H9 (cell line): ENCODE results near the gene LCE1A. TPM values are rescaled to one million over a fixed set of nuclear protein-coding genes. Genes with fewer than 3 reads are reported as not detected.

Experiments
- DNase-seq: peaks from one replicate; pipeline ENCODE4 v3.0.0-alpha.2; 2017
- H2AFZ ChIP-seq: one replicate; pipeline ENCODE4 v1.6.1; 2013; ENCODE audit warnings: mild to moderate bottlenecking, low read length, control low read depth, moderate library complexity
- H2AK5ac ChIP-seq: 2 replicates; pipeline ENCODE4 v1.6.1; 2013; ENCODE audit warnings: low read length, control low read depth, mixed read lengths; ENCODE audit not compliant: insufficient read length
- H2BK120ac ChIP-seq: one replicate; pipeline ENCODE4 v1.6.1; 2013; ENCODE audit warnings: low read depth, mild to moderate bottlenecking, low read length, control low read depth, inconsistent platforms; ENCODE audit not compliant: poor library complexity, severe bottlenecking
- H2BK12ac ChIP-seq: 2 replicates; pipeline ENCODE4 v1.6.1; 2013; ENCODE audit warnings: low read length, control low read depth, mixed read lengths, low read depth; ENCODE audit not compliant: insufficient read length
- H2BK15ac ChIP-seq: 2 replicates; pipeline ENCODE4 v1.6.1; 2013; ENCODE audit warnings: low read depth, low read length, control low read depth
- H2BK20ac ChIP-seq: one replicate; pipeline ENCODE4 v1.6.1; 2013; ENCODE audit warnings: low read depth, mild to moderate bottlenecking, low read length, control low read depth, inconsistent platforms; ENCODE audit not compliant: poor library complexity, severe bottlenecking
- H2BK5ac ChIP-seq: 2 replicates; pipeline ENCODE4 v1.6.1; 2013; ENCODE audit warnings: low read length, control low read depth, mixed read lengths; ENCODE audit not compliant: insufficient read length
- H3K14ac ChIP-seq: 2 replicates; pipeline ENCODE4 v1.6.1; 2013; ENCODE audit warnings: low read length, control low read depth; ENCODE audit not compliant: insufficient read depth
- H3K18ac ChIP-seq: 2 replicates; pipeline ENCODE4 v1.6.1; 2013; ENCODE audit warnings: low read depth, mild to moderate bottlenecking, mixed read lengths, low read length, control low read depth; ENCODE audit not compliant: insufficient read length
- H3K23ac ChIP-seq: 2 replicates; pipeline ENCODE4 v1.6.1; 2013; ENCODE audit warnings: low read length, control low read depth, mixed read lengths, low read depth; ENCODE audit not compliant: insufficient read length
- H3K23me2 ChIP-seq: 2 replicates; pipeline ENCODE4 v1.6.1; 2013; ENCODE audit warnings: low read depth, mild to moderate bottlenecking, mixed read lengths, low read length, control low read depth; ENCODE audit not compliant: insufficient read length, poor library complexity, severe bottlenecking
- H3K27ac ChIP-seq: 2 replicates; pipeline ENCODE4 v1.5.1; 2013; ENCODE audit warnings: low read length, control low read depth, mixed read lengths, low read depth; ENCODE audit not compliant: insufficient read length
- H3K27me3 ChIP-seq: 2 replicates; pipeline ENCODE4 v1.6.1; 2013; ENCODE audit warnings: low read length, control low read depth, inconsistent platforms; ENCODE audit not compliant: insufficient read depth
- H3K4ac ChIP-seq: 2 replicates; pipeline ENCODE4 v1.6.1; 2013; ENCODE audit warnings: low read depth, mild to moderate bottlenecking, control low read depth, inconsistent platforms, low read length, moderate library complexity
- H3K4me1 ChIP-seq: 2 replicates; pipeline ENCODE4 v1.6.1; 2013; ENCODE audit warnings: low read length, control low read depth, inconsistent platforms; ENCODE audit not compliant: insufficient read depth
- H3K4me2 ChIP-seq: 2 replicates; pipeline ENCODE4 v1.6.1; 2013; ENCODE audit warnings: low read length, control low read depth, mixed read lengths; ENCODE audit not compliant: insufficient read length, insufficient read depth
- H3K56ac ChIP-seq: 2 replicates; pipeline ENCODE4 v1.6.1; 2013; ENCODE audit warnings: low read depth, mild to moderate bottlenecking, mixed read lengths, low read length, control low read depth; ENCODE audit not compliant: insufficient read length
- H3K79me1 ChIP-seq: 2 replicates; pipeline ENCODE4 v1.6.1; 2013; ENCODE audit warnings: low read depth, mild to moderate bottlenecking, moderate library complexity, low read length, control low read depth, inconsistent platforms; ENCODE audit not compliant: insufficient read depth, poor library complexity, severe bottlenecking
- H3K79me2 ChIP-seq: 2 replicates; pipeline ENCODE4 v1.6.1; 2013; ENCODE audit warnings: low read length, control low read depth, inconsistent platforms; ENCODE audit not compliant: insufficient read depth
- H3K9ac ChIP-seq: 2 replicates; pipeline ENCODE4 v1.6.1; 2013; ENCODE audit warnings: low read length, control low read depth, mixed read lengths; ENCODE audit not compliant: insufficient read length; ENCODE audit errors: extremely low read depth
- H3K9me3 ChIP-seq: one replicate; pipeline ENCODE4 v1.6.1; 2013; ENCODE audit warnings: low read depth, low read length, inconsistent platforms; ENCODE audit not compliant: control insufficient read depth
- H3T11ph ChIP-seq: one replicate; pipeline ENCODE4 v1.6.1; 2013; ENCODE audit warnings: mild to moderate bottlenecking, low read length, control low read depth, inconsistent platforms
- H4K20me1 ChIP-seq: one replicate; pipeline ENCODE4 v1.6.1; 2013; ENCODE audit not compliant: control insufficient read depth, insufficient read length, insufficient read depth
- H4K5ac ChIP-seq: 2 replicates; pipeline ENCODE4 v1.6.1; 2013; ENCODE audit warnings: low read depth, mild to moderate bottlenecking, mixed read lengths, low read length, control low read depth; ENCODE audit not compliant: insufficient read length
- H4K8ac ChIP-seq: replicated peaks from 2 replicates; pipeline ENCODE4 v1.6.1; 2013; ENCODE audit warnings: low read length, control low read depth, mixed read lengths, low read depth; ENCODE audit not compliant: insufficient read length
- H4K91ac ChIP-seq: 2 replicates; pipeline ENCODE4 v1.6.1; 2013; ENCODE audit warnings: low read depth, mild to moderate bottlenecking, moderate library complexity, mixed read lengths, low read length, control low read depth; ENCODE audit not compliant: insufficient read length
- H3K27ac Mint-ChIP-seq, 3 experiments: 2 replicates in 2 of 3; 3 replicates in 1 of 3; pipeline ENCODE4 v1.8.0; 2020 to 2021; ENCODE audit warnings: mixed read lengths in 3 of 3, mild to moderate bottlenecking in 1 of 3, moderate library complexity in 1 of 3
- H3K27me3 Mint-ChIP-seq: 2 replicates; pipeline ENCODE4 v1.8.0; 2021; ENCODE audit warnings: low read depth, mild to moderate bottlenecking, moderate library complexity, mixed read lengths
- H3K36me3 Mint-ChIP-seq, 3 experiments: 2 replicates in 2 of 3; 3 replicates in 1 of 3; pipeline ENCODE4 v1.8.0; 2020 to 2021; ENCODE audit warnings: low read depth in 3 of 3, mixed read lengths in 3 of 3; ENCODE audit not compliant: insufficient read depth in 1 of 3
- H3K4me1 Mint-ChIP-seq, 2 experiments: 2 replicates each; pipeline ENCODE4 v1.8.0; 2020; ENCODE audit warnings: mixed read lengths in 2 of 2
- H3K4me3 Mint-ChIP-seq, 2 experiments: 2 replicates in 1 of 2; 3 replicates in 1 of 2; pipeline ENCODE4 v1.8.0; 2020 to 2021; ENCODE audit warnings: mild to moderate bottlenecking in 2 of 2, mixed read lengths in 2 of 2, moderate library complexity in 1 of 2
- H3K9me3 Mint-ChIP-seq, 2 experiments: 2 replicates in 1 of 2; 3 replicates in 1 of 2; pipeline ENCODE4 v1.8.0; 2020; ENCODE audit warnings: mild to moderate bottlenecking in 2 of 2, mixed read lengths in 2 of 2, moderate library complexity in 1 of 2
- CTCF ChIP-seq: fragments of 200-600 bp; sonication (generic); conservative IDR thresholded peaks from 3 replicates; pipeline ENCODE4 v1.8.0; 2021; ENCODE audit warnings: antibody characterized with exemption, mild to moderate bottlenecking
- total RNA-seq: library from RNA; stranded (reverse); gene quantifications from 2 replicates; pipeline ENCODE4 v1.2.1, GENCODE V29; 2021

The LCE1A gene
- total RNA-seq, 1 experiment from 2014 or later: not detected

GRCh38 chr1:152873495-152873894, 46.2 kb downstream of the LCE1A start:
- Mint-ChIP-seq H3K9me3 (peaks cover 24 to 28% of the 10 kb centered on the region in 2 experiments), H3K36me3 (peaks cover 0 to 4% (median 2%) of the 10 kb centered on the region in 3 experiments; a peak in 4 of 7 replicates), H3K4me3 (no peak overlapping the region), H3K4me1 (no peaks in the 10 kb centered on the region), H3K27ac (no peak overlapping the region), H3K27me3 (no peaks in the 10 kb centered on the region; the same call in none of the 2 replicates)
- Histone ChIP-seq H4K91ac (no peak overlapping the region), H3K9me3 (no peaks in the 10 kb centered on the region), H2BK5ac (no peak overlapping the region), H3K4me2 (no peak overlapping the region), H3T11ph (no peak overlapping the region), H3K27me3 (no peaks in the 10 kb centered on the region), H2BK120ac (no peak overlapping the region), H3K23ac (no peak overlapping the region), H2BK15ac (no peak overlapping the region), H3K23me2 (no peaks in the 10 kb centered on the region), H2BK12ac (no peak overlapping the region), H3K79me2 (no peaks in the 10 kb centered on the region), H3K9ac (no peak overlapping the region), H4K8ac (no peak overlapping the region), H2AK5ac (no peak overlapping the region), H2BK20ac (no peak overlapping the region), H3K4me1 (no peaks in the 10 kb centered on the region), H4K20me1 (no peaks in the 10 kb centered on the region), H4K5ac (no peak overlapping the region), H2AFZ (no peak overlapping the region), H3K56ac (no peak overlapping the region), H3K27ac (no peak overlapping the region), H3K18ac (no peak overlapping the region), H3K14ac (no peak overlapping the region), H3K4ac (no peak overlapping the region), H3K79me1 (no peaks in the 10 kb centered on the region)
- DNase-seq: no peak
- TF ChIP-seq CTCF: no peak
